SK-N-DZ (cell line): ENCODE results near the gene WDSUB1.

ENCODE experiments used
- DNase-seq: peaks from one replicate; pipeline ENCODE4 v3.0.0-alpha.2; 2015; ENCODE audit warnings: low spot score

Gene WDSUB1

DNA sequence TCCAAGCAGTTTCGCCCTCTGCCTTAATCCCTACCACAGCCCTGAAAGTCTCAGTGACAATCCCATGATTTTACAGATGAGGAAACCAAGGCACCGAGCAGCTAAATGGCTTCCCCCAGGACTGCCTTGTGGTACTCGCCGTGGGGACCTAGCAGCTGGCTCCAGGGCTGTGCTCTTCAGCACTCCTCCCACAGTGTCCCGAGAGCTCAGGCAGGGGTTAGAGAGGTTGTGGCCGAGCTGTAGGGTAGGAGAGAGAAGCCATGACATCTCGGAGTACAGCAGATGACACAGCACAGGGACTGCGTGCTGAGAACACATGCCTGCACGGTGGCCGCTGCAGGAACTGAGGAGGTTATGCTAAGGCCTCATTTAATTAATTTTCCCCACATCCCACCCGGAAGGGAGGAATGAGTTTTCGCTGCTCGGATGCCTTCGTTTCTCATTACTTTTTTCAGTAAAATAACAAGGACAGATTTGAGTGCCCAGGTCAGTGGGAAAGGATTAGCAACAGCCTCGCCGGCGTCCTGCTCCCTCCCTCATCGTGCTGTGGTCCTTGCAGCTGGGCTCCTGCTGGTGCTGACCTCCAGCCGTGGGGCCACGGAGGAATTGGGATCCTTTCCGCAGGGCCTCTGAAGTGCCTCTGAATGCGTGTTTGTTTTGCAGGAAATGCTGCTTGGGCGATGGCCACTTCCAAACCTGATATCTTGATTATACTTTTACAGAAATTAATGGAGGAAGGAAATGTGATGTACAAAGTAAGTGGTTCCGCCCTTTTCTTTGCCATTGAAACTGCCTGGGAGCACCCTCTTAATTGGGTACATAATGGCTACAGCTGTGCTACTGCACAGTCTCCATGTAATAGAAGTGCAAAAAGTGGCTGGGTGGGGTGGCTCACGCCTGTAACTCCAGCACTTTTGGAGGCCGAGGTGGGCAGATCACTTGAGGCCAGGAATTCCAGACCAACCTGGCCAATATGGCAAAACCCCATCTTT, 61.2 kb downstream of the WDSUB1 start:
- no peak for DNase-seq

DNA sequence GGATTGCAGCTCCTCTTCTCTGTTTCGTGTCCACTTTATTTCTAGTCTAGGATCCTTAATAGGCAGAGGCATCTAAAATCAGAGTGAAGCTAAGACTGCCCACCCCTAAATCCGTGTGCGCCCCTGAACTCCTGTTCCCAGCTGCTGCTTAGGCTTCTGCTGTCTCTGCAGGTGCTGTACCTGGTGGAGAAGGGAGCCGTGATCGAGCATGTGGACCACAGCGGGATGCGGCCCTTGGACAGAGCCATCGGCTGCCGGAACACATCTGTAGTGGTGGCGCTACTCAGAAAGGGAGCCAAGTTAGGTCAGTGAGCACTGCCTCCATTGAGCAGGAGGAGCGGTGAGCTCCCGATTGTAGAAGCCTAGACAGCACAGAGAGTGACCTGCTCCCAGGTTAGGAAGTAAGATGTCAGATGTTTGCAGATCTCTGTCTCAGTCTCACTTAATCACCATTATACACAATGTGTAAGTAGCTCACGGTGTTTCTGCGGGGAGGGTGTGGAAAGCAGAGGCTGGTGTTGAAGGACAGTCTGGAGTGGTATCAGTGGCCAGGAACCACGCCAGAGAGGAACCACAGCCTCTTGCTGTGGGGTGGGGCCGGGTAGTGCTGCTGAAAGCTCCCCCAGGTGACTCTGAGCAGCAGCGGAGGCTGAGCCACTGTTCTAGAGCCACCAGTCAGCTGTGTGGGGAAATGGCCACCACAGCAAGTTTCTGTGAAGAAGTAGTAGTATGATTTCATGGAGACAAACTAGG, 62.3 kb downstream of the WDSUB1 start:
- DNase-seq: no peak

DNA sequence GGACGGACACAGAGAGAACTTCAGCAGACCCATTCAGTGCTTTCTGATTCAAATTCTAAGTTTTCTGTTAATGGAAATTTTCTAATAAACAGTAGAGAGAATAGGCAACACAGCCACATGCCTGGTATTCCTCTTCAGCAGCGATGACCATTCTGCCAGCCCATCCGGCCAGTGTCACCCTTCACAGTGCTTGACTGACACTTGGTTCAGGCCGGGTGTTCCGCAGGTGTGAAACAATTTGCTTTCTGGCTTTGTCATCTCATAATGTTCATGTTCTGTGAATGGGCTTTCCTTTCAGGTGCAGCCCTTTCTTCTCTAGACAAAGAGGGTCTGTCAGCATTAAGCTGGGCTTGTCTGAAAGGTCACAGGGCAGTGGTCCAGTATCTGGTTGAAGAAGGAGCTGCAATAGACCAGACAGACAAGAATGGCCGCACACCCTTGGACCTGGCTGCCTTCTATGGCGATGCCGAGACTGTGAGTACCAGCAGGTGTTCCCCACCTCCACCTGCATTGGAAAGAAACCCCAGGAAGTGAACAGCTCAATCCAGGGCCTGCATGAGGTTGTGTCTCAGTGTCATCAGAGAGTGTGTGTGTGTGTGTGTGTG, 67.0 kb downstream of the WDSUB1 start:
- DNase-seq: no peak

DNA sequence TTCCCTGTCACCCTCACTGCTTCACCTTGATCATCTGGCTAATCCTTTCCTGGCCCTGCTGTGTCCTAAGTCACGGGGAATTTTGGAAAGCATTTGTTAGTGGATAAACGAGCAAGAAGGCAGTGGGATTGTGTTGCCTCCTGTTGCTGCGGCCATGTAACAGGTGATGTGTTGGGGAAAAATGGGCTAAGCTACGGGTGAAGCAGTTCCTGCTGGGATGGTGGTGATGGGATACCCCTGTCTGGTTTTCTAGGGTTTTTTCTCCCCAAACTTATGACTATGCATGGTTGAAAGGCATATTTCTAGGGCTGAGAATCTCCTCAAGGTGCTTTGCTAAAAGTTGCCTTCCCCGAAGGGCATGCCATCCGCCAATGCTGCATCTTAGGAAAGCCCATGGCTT, 68.1 kb downstream of the WDSUB1 start:
- no peak for DNase-seq

DNA sequence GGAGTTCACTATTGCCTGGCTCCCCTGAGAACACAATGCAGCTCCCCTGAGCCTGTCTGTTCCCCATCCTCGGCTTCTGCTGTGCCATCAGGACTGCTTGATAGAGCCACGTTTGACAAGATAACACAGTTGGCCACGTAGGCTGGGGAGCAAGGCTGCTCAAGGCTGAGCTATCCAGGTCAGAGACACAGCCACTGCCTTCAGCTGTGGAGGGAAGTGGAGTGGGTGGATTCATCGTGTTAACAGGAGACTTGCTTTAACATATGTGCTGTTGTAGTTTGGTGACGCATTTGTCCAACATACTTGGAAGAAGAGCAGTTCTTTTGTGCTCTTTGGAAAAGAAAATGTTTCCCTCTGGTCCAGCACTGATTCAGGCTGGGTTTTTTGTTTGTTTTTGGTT, 68.8 kb downstream of the WDSUB1 start:
- no peak for DNase-seq

DNA sequence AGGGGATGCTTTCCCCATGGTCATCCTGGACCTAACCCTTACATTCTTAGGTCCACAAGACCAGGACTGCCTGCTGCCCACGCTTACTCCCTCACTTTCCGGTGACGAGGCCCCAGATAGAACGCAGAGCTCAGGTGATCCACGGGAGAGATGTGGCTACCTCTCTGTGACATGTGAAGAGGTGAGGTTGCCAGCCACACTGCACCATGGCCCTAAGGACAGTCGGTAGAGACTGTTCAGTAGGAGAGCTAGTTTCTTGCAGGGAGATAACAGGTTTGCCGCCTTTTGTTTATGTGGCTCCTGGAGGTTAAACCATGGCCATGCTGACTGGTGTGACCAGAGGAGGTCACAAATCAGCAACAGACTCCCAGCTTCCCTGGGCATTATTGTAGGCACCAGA, 71.4 kb downstream of the WDSUB1 start:
- DNase-seq: no peak

DNA sequence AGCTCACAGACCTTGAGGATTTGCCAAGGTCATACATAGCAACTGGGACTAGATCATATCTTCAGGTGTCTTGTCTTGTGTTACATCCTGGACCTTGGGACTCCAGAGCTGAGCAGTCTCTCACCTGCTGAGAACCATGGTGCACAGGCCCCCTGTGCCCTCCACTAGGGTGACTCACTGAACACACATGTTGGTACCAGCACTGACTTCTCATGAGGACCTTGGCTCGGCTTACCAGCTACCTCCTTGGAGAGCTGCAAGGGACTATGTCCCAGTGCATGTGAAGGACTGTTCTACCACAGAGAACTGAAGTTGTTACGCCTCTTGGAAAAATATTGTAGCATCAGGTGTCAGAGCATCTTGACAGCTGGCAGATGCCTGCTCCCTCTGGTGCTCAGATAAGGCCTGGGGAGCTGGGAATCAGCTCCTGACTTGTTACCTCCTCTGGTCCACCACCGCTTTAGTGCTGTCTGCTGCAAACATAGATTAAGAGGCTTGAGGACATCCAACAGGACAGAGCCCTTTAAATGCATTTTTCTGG, 72.1 kb downstream of the WDSUB1 start:
- no peak for DNase-seq

DNA sequence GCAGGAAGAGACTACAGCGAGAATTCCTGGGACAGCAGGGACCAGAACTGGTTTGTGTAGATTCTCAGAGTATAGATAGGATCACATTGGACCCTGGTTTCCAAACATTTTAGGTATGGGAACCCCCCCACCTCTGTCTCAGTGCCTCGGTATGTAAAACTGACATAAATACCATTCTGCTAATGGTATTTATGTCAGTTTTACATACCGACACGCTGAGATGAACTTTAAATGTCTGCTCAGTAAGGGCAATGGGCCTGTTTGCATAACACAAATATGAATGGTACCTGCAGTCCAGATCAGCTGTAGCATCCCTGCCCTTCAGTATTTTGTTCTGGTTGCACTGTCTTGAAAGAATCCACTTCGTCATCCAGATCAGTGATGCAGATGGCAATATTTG, 73.2 kb downstream of the WDSUB1 start:
- DNase-seq: no peak

DNA sequence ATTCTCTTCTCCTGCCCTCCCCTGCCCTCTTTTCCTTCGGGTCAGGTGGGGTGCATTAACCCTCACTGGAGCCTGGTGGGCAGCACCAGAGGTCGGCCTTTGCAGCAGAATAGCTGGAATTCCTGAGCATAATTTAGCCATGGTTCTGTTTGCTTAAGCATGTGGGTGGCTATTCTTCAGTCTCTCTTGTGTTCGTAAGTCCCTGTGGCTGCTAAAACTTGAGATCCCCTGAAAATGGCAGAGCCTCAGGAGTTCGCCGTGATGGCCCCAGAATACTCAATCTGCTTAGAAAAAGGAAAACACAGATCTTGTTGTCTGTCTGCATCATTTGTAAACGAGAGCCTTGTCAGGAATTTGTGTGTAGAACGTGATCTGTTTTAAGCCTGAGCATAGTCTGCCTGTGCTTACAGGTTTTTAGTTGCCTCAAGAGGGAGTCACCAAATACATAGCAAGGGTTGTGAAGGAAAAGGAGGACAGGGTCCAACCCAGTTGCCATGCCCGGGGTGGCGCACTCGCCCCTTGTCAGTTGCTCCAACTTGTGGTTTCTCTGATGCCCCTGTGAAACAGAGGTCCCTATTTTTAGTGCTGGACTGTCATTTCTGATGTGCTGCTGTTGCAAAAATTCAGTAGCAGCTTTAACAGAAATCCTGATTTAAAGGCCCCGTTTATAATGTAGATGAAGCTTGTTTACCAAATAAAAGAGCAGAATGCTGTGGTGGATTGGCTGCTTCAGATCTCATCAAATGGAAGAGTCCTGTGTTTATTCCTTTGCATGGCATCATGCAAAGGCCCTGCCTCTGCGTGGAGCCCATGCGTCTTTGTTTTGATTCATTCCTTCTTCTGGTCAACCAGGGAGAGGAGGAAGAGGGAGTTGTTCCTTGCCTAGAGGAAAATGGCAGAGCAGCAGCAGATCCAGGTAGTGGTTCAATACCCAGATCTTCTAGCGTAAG, 74.8 kb downstream of the WDSUB1 start:
- DNase-seq: no peak

DNA sequence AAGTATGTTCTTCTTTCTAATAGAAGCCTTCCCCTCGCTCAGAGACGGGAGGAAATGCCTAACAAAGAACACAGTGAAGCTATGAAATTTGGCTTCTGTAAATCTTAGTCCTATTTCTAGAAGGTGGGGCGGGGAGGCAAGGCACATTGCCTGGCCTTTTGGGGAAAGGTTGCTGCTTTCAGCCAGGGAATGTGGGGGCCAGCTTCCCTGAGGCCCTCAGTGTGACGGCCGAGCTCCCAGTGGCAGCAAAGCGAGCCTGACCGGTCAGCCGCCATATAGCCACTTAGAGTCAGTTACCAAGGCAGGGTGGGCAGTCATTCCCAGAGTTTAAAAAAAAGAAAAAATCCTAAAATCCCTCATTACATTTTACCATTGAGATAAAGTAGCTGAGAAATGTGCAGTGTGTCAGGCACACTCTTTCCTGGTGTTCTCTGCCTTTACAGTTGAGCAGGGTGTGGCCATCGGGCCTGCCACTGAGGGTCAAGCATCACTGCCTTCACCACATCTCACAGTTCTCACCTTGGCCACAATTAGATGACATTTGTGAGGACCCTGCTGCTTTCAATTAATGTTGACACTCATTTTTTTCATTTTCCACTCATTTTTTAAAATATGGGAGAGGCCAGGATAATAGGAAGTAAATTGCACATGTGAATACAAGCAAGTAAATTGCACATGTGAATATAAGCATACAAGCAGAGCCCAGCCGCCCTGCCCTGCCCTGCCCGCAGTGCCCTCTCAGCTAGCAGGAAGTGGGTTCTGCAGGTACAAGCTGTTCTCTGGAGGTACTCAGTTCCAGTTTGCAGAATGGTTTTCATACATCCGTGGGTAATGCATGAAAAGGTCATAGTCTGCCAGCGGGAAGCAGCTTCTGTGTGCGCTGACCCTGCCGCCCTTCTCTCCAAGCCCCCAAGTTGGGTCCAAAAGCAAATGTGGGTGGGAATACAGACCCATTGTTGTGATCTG, 76.9 kb downstream of the WDSUB1 start:
- no peak for DNase-seq

DNA sequence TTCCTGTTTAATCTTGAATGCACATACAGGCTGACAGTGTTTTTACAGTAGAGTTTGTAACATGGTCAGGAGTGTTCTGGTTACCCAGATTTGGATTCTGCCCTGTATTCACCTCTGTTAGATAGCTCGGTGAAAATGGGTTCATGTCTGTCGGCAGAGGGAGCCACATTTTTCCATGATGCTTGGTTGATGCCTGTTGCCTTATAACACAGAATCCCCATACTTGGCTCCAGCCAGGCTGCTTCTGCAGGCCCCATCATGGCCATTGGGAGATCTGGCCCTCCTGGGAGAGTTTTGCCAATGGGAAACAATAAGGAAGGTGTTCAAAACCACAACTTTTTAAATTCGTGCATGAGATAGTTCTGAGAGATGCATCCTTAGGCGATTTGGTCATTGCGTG, 78.1 kb downstream of the WDSUB1 start:
- no peak for DNase-seq

DNA sequence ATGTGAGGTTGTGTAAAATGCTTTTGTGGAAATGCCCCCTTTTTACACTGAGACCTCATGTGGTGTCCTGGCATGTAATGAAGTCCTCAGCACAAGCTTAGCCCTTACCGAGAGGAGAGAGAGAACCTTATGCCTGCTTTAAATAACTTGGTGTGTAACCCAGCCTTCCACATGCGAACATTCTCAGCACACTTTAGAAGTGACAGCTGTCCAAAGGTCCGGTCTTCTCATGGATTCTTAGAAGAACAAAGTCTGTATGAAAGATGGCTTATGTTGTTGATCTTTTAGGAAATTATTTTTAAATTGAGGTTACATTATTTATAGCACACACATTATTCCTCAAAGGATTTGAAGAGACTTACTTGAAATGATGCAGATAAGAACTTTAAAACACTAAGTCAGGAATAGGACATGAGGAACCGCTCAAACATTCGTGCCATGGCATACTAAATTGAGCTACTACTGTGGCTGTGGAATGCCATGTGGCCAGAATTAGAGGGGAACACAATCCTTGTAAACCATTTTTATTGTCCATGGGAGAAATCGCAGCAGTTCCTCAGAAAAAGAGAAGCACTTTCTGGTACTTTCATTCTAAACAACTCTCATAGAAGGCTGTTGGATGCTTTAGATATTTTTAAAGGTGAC, 79.6 kb downstream of the WDSUB1 start:
- no peak for DNase-seq

DNA sequence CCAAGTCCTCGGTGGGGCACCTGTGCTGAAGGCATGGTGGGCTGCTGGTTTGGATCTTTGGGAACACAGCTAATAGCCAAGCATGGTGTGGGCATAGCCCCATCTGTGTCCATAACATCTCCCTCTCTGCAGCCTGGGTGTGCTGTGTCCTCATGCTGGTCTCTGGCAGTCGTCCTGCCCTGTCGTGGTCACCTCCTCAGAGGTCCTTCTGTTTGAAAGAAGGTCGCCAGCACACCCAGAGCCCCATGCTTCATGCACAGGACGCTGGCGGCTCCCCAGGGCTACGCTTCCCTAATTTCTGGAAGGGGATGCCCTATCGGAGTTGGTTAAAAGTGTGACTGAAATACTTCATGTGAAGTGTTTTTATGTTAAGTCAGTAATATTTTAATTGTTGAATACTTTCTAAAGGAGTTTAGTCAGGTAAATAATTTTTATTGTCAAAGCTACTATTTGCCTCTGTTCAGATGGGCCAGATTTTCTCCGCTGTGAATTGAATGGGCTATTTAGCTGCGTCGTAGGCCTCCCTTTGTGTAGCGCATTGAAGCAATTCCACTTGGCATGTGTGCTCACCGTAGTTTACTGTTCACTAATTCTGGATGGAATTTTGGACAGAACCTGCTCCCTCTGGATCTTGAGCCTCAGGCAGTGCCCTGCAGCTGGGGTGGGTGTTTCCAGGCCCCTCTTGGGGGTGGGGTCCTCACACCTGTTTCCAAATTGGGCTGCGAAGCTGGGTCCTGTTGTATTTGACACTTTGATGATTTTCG, 81.9 kb downstream of the WDSUB1 start:
- DNase-seq: no peak

DNA sequence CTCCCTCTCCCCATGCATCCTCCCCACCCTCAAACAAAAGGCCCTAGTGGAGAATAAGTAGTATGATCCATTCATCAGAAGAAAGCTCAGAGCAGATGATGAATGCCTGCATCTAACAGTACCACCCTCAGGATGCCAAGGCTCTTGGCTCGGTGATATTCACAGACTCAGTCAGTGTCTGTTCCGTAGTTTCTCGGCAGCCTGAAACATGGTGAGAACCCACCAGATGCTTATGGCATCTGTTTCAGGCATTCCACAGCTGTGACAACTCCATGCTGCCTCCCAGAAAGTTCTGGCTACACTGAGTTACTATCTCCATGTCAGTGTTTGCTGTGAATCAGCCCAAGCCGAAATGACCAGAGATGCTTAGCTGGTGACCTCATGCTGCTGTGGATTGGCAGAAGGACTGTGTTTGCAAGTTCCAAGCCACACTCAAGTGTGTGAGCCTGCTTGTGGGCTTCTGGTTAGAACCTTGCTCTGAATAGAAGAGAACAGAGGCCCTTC, 83.9 kb downstream of the WDSUB1 start:
- no peak for DNase-seq

DNA sequence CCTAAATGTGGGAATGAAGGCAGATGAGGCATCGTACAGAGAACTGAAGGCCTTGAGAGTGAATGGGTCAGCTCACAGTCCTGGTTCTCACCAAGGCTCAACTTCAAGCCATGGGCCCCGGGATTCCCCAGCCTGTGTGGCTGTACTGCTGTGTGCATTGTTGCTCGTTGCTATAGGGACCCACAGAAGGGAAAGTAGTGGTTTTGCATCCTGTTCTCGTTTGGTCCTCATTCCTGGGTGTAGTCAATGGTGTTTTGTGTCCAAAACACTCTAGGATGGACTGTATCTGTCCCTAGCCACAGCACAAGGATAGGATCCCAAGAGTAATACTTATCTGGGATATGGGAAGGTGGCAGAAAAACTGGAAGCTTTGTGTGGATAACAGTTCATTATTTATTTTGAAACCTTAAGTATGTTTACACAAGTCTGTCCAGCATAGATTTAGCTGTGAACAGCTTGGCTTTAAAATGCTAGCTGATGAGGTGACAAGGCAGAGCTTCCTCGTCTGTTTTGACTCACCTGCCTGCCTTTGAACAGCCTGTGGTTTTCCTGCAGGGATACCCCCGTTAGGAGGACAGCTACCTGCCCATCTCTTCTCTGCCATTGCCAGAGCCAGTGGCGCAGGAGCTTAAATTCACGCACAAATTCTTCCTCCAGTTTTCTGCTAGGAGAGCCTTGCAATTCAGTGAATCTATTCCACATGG, 85.0 kb downstream of the WDSUB1 start:
- no peak for DNase-seq

DNA sequence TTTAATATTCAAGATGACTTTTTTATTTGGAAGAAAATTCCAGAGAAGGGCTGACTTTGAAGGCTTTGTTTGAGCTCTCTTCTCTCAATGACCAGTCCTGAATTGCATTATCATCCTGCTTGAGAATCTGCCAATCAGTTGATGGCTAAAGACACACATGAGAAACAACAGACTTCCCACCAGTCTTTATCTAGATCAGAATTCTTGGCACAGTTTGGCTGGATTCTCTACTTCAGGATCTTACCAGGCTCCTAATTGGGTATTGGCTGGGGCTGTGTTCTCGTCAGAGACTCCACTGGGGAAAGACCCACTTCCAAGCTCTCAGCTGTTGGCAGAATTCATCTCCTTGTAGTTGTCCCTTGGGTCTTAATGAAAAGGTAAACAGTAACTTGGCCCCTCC, 86.0 kb downstream of the WDSUB1 start:
- DNase-seq: no peak

DNA sequence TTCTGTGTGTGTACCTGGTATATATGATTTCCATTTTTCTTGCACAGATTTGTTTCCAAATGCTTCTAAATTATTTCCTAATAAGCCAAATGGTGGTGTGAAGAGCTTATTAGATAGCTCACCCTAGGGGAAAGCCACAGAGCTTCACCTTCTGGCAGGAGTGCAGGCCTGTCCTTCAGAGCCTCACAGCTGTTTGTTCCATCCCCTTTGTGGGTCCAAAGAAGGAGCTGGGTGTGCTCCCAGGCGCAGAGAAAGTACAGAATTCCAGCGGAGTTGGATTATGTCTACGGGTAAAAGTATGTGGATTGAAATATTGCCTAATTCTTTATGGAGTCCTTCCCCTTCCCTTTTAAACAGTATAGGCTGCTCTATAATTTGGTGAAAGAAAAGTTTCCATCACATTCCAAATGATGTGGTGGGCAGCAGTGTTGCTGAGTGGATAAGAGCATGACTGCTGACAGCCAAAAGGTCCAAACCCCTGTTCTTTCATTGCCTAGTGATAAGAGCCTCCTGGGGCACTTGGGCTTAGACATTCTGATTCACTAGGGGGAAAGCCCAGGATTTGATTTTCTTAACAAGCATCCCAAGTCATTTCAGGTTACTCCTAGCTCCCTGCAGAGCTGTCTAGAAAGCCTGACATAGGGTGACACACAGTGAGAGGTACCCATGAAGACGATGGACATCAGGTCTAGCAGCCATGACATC, 86.6 kb downstream of the WDSUB1 start:
- no peak for DNase-seq
